ENCODE data around the gene UBALD2. TPM values are rescaled to one million over a fixed set of nuclear protein-coding genes. Genes with fewer than 3 reads are reported as not detected.

Gene UBALD2
- total RNA-seq, 1 donor from 2014 or later: 26.4 TPM

GRCh38 chr17:76273445-76274111 lies 8.4 kb downstream of the UBALD2 start:
- H3K27me3 Mint-ChIP-seq (ENCODE audit: low read depth): no peaks in the 10 kb centered on the region
- peaks cover 14% of the 10 kb centered on the region for H3K4me1 Mint-ChIP-seq
- H3K4me3 Mint-ChIP-seq: no peak overlapping the region
- no peak for TF ChIP-seq CTCF (IDR thresholded peaks at IDR 0.05; ENCODE audit: unreplicated experiment)
- no peak for DNase-seq (ENCODE audit: low spot score in 2 of 2, unreplicated experiment in 2 of 2)
- H3K36me3 Mint-ChIP-seq: no peaks in the 10 kb centered on the region
- no peaks in the 10 kb centered on the region for H3K9me3 Mint-ChIP-seq
- no peak overlapping the region for H3K27ac Mint-ChIP-seq

DNA sequence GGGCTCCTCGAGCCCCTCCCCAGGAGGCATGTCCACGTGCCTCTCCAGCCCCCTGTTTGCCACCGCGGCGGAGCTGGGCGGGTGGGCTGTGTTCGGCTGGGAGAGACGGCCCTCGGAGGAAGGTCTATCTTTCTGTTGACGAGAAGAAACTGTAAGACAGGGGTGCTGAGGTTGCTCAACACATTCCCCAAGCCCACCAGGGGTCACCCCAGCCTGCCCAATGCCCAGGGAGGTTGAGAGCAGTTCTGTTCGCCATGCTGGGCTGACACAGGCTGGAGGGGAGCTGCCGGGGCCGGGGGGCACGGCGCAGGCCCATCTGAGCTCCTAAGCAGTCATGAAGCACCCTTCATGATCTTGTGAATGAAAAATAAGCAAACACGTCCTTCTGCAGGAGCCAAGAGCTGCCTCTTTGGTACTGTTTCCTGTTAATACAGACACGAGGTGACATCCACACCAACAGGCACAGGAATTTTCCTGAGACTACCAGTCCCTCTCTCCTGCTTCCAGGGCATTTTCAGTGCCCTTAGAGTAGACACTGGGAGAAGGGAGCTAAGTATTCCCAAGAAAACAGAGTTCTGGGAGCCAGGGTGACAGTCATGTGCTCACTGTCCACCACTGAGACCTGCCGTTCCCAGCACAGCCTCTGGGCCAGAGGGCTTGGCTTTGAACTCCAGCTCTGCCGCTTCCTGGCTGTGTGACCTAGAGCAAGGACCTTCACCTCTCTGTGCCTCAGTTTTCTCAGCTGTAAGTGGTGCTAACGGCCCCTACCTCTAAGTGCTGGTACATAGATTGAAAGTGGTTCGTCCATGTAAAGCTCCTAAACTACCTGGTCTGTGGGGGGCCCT lies 9.2 kb downstream of the UBALD2 start:
- Mint-ChIP-seq H3K36me3 (no peaks in the 10 kb centered on the region), H3K27ac (no peak overlapping the region), H3K27me3 (ENCODE audit: low read depth) (no peaks in the 10 kb centered on the region), H3K4me3 (no peak overlapping the region), H3K4me1 (peaks cover 14% of the 10 kb centered on the region), H3K9me3 (no peaks in the 10 kb centered on the region)
- TF ChIP-seq CTCF (IDR thresholded peaks at IDR 0.05; ENCODE audit: unreplicated experiment): no peak
- no peak for DNase-seq (ENCODE audit: low spot score in 2 of 2, unreplicated experiment in 2 of 2)

DNA sequence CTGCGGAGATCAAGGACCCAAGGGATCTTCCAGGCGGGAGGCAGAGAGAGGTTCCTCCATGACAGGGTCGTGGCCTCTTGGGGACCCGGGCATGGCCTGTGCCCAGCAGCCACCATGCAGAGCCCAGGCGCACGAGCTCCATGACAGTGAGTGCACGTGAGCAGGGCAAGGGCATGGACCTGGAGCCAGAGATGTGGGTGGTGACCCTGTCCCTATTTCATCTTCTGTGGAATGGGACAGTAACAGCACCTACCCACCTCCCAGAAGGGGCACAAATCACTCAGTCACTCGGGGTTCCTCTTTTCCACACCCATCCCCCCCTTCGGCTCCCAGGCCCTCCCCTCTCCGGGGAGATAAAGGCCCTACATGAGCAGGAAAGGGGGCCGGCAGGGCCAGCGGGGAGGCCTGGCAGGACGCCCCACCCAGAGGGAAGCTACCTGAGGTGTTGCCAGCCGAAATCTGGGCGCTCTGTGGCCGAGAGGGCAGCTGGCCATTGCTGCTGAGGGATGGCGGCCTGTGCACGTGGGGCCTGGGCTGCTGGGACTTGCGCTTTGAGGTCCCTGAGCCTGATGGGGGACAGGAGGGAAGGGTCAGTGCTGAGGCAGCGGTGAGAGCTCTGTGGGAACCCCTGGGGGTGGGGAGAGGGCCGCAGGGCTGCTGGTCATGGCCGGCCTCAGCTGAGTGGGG lies 10.4 kb downstream of the UBALD2 start:
- Mint-ChIP-seq H3K27ac (no peak overlapping the region), H3K4me1 (peaks cover 14% of the 10 kb centered on the region), H3K27me3 (ENCODE audit: low read depth) (no peaks in the 10 kb centered on the region), H3K4me3 (no peak overlapping the region), H3K9me3 (no peaks in the 10 kb centered on the region), H3K36me3 (no peaks in the 10 kb centered on the region)
- TF ChIP-seq CTCF (IDR thresholded peaks at IDR 0.05; ENCODE audit: unreplicated experiment): no peak
- no peak for DNase-seq (ENCODE audit: low spot score in 2 of 2, unreplicated experiment in 2 of 2)

DNA sequence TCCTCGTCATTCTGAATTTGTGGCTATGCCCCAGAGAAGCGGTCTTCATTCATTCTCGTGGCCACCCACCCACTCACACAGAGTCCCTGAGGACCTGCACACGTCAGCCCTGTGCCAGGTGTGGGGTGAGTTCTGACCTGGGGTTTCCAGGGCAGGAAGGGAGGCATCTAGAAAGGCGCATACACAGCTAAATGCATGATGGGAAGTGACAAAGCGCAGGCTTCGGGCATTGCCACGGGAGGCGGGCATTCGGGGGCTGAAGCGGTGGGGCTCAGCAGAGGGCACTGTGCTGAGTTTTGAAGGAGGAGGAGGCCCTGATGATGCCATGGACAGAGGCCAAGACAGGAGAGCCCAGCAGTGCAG lies 10.9 kb downstream of the UBALD2 start:
- Mint-ChIP-seq H3K36me3 (no peaks in the 10 kb centered on the region), H3K27ac (no peak overlapping the region), H3K9me3 (no peaks in the 10 kb centered on the region), H3K4me3 (no peak overlapping the region), H3K4me1 (peaks cover 14% of the 10 kb centered on the region), H3K27me3 (ENCODE audit: low read depth) (no peaks in the 10 kb centered on the region)
- DNase-seq (ENCODE audit: low spot score in 2 of 2, unreplicated experiment in 2 of 2): no peak
- TF ChIP-seq CTCF (IDR thresholded peaks at IDR 0.05; ENCODE audit: unreplicated experiment): no peak

- Mint-ChIP-seq H3K27ac (peak overlapping the region; percentile 75), H3K9me3 (no peaks in the 10 kb centered on the region), H3K4me3 (no peak overlapping the region), H3K36me3 (no peaks in the 10 kb centered on the region), H3K4me1 (peaks cover 14% of the 10 kb centered on the region), H3K27me3 (ENCODE audit: low read depth) (no peaks in the 10 kb centered on the region)
- DNase-seq (ENCODE audit: low spot score in 2 of 2, unreplicated experiment in 2 of 2): no peak
- no peak for TF ChIP-seq CTCF (IDR thresholded peaks at IDR 0.05; ENCODE audit: unreplicated experiment)
These were observed 11.5 kb downstream of the UBALD2 start for GRCh38 chr17:76276461-76277299.

All from mesothelial cell of epicardium (in vitro differentiated cells).